HS-27A (cell line): Measurements from ENCODE around the gene RGS3.
A peak's percentile ranks its signal among the peaks of the same experiment; 100 is the strongest.

Source experiments
- DNase-seq: peaks from one replicate; pipeline ENCODE4 v3.0.0-alpha.2; 2012; ENCODE audit warnings: low read depth, missing footprints

Gene RGS3

DNA sequence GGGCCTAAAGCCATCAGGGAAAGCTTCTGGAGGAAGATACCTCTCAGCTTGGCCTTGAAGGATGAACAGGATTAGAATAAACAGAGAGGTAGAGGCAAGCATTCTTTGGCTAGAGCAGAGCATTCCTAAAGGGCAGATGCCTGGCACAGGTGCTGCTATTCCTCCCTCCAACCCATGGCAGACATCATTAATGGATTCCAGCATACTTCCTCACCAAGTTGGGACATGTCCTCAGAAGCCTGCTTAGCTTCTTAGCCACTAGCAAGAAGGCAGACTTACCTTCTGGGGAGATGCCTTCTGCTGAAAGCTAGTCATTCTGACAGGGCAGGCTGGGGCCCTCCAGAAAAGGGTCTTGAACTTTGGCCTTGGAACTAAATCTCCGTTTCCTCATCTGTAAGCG lies 122.0 kb downstream of the RGS3 start:
- no peak for DNase-seq

- DNase-seq, result no peak
These were observed 124.0 kb downstream of the RGS3 start for GRCh38 chr9:113587471-113588031.

GRCh38 chr9:113588242-113588810 lies 124.8 kb downstream of the RGS3 start:
- no peak for DNase-seq

- DNase-seq, result no peak
These were observed 125.4 kb downstream of the RGS3 start for GRCh38 chr9:113588936-113589335.

DNA sequence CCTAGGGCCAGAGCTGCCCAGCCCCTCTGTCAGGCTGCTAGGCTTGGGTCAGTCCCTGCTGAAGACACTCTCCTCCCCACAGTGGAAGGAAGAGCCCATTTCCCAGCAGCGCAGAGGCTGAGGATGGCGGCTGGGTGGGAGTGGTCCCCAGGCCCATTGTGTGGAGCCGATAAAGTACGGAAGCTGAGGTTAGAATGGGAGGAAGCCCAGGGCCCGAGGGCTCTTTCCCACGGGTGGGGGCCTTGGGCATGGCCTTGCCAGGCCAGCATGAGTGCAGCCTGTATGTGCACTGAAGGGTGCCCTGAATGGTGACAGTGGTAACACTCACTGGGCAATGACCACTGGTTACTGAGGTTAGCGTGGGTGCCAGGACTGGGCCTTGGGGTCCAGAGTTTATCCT lies 125.9 kb downstream of the RGS3 start:
- no peak for DNase-seq

- no peak for DNase-seq
These were observed 126.4 kb downstream of the RGS3 start for GRCh38 chr9:113589890-113590289.

GRCh38 chr9:113590389-113590788 lies 126.9 kb downstream of the RGS3 start:
- DNase-seq, result no peak

DNA sequence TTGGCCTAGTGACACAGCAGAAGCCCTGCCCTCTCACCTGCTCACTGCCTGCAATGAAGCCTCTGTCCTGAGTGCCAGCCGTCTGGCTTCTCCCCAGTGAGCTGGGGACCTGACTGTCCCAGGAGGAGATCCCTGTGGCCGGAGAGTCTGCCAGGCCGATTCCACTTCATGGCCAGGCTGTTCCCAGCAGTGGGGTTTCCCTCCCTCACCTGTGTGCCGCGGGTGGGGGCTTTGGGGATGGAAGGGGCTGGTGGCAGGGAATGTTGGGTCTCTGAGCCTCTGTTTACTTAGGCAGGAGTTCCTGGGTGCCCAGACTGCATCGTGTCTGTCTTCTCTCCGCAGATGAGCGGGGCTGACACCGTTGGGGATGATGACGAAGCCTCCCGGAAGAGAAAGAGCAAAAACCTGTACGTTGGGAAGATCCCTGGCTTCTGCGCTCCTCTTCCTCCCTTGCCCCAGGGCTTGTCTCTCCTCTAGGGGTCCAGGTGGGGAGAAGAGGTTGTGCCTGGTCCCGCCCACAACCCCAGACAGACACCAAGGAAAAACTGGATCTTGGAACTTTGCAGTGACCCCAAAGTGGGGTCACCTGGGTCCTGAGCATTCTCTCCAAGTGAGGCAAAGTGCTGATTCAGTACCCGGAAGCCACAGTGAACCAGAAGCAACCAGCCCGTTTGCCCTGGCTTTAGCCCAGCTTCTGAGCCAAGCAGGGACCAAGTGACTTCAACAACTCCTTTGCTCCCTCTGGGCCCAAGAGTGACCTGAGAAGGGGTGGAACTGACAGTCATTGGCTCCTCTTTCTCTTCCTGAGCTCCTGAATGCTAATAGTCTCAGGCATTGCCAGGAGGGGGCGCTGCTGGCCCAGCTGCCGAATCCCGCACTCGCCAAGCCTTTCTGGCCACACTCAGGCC lies 127.7 kb downstream of the RGS3 start:
- no peak for DNase-seq

DNA sequence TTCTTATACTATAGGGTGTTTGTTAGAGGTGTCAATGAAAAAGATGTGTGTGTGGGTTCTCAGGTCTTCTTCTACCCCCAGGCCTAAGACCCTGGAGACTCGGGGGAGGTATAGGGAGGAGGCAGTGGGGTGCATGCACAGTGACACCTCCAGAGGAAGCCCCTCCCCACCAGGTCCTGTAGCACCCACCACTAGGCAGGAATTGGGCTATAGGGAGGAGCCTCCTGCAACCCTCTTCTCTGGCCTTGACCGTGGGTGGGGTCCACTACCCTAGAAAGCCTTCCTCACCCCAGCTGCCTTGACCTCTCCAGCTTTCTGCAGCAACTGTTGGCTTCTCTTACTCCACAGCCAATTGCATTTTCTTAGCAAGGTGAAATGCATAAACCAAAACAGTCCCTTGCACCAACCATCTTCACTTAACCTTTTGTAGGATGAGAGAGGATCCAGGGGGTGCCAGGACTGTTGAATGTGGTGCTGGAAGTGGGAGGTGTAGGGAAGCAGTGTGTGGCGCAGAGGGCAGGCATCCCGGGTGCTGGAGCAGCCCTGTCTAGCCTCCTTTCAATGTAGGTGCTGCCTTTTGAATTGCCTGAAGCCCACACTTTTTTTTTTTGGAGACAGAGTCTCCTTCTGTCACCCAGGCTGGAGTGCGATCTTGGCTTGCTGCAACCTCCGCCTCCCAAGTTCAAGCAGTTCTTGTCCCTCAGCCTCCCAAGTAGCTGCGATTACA lies 128.5 kb downstream of the RGS3 start:
- no peak for DNase-seq

DNA sequence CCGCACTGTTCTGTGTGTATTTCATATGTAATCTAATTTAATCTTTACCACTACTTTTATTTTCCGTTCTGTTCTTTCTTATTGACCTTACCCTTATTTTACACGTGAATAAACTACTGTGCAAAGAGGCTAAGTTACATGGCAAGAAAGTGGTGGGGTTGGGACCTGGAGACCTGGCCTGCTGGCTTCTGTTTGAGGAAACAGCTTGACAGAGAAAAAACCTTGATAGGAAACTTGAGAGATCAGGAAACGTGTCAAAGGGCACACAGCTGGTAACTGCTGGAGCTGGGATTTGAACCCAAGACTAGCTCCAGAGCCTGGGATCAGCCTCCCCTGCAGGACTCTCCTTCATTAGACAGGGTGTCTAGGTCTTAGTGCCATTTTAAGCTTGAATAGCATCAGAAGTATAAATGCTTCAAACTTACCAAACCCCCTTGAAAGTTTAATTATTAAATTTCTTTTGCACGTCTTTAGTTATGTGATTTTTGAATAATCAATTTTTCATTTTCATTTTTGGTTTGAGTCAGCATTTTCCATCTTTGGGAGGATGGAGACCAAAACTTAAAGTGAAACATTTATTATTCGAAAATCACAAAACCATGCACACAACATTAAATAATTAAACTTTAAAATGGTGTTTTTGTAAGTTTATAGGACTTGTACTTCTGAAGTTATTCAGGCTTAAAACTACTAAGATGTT lies 129.5 kb downstream of the RGS3 start:
- no peak for DNase-seq

GRCh38 chr9:113593682-113594281 lies 130.3 kb downstream of the RGS3 start:
- peak; percentile 93 for DNase-seq

DNA sequence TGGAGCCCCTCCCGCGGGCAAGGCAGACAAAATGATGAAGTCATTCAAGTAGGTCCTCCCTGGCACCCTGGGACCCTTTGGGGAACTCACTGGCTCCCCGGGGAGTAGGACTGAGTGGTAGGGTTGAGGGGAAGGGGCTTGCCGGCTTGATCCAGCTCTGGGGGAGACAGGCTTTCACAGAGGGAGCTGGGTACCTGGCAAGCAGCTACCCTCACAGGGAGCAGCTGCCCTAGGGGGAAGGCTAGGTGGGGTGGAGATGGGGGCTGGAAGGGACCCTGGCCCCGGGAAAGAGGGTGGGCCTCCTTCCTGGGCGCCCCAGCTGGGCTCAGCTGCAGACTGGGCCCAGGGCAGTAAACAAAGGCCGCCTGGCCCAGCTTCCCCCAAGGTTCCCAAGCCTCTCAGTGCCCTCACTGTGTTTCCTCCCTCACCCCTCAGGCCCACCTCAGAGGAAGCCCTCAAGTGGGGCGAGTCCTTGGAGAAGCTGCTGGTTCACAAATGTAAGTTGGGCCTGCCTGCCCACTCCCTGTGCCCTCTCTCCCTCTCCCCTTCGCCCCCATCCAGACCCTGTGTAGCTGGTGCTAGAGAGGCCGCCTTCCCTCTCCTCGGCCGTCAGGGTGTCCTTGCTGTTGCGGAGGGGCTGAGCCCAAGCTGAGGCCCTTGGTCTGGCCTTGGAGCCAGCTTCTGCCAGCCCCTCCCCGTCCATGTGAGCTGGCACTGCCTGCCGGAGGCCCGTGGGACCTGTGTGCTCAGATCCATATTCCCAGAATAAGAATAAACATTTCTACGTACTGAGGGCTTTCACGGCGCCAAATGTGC lies 131.2 kb downstream of the RGS3 start:
- no peak for DNase-seq

DNA sequence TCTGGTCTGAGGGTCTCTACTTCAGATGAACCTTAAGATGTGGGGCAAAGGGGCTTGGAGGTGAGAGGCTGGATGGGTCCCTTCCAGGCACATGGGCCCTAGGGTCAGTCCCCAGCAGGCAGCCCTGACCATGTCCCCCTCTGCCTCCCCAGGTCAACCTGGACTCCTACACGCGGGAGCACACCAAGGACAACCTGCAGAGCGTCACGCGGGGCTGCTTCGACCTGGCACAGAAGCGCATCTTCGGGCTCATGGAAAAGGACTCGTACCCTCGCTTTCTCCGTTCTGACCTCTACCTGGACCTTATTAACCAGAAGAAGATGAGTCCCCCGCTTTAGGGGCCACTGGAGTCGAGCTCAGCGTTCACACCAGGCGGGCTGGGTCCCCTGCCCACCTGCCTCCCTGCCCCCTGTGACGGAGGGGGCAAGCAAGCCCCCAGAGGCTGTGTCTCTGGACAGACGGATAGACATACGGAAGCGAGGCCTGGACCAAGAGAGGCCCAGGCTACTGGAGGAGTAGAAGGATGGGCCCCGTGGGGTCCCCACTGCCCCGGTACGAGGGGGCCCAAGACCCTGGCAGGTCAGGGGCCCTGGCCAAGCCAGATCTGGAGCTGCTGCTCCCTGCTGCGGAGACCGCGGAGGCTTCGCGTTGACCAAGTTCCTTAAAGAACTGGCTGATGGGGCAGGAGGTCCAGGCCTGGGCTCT lies 133.2 kb downstream of the RGS3 start:
- no peak for DNase-seq

DNA sequence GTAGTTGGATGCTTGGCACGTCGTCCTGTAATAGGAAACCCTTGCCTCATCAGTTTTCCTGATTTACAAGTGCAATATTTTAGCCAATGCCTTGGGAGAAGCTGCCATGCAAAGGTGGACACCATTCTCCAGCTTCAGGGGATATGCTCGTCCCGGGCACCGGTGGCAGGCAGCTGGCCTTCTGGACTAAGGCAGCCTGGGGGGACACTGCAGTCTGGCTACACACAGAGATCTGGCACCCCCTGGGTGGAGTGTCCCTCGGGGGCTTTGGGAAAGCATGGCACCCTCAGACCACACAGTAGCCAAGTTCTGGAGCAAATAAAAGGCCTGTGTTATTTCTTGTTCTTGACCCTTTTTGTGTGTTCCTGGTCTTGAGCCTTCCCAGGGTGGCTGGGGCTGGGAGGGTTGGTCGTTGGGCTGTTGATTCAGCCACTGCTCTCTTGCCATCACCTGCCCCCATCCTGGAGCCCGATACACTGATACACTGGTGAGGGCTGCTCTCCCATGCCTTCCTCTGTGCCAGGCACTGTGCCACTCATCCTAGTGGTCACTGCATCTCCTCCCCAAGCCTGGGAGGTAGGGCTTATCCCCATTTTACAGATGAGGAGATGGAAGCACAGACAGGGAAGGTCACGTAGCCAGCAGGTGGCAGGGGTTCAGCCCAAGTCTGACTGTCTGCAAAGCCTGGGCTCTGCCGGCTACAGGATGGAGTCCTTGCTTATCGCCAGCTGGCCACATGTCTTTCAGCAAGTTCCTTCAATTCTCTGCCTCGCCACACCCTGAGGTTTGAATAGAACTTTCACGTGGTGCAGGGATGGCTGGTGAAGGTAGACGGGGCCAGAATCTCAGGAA lies 134.1 kb downstream of the RGS3 start:
- no peak for DNase-seq

- no peak for DNase-seq
These were observed 134.9 kb downstream of the RGS3 start for GRCh38 chr9:113598451-113598850.

GRCh38 chr9:113598883-113599282 lies 135.4 kb downstream of the RGS3 start:
- no peak for DNase-seq

DNA sequence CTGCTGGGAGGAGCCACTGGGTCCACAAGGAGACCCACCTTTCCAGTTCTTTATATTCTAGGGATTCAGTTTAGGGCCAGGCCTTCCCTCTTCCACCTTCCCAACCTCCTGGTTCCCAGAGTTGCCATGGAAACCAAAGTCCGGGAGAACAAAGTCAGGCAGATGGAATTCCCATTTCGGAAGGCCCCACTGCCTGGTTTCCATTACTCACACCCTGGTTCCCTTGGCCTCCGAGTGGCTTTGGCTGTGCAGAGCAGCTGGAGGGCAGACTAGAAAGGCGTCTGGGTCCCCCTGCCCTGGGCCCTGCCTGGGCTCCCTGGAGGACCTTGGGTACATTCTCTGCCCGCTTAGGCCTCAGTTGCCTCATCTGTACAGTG lies 136.1 kb downstream of the RGS3 start:
- DNase-seq, result no peak

- no peak for DNase-seq
These were observed 136.7 kb downstream of the RGS3 start for GRCh38 chr9:113600023-113600823.
